ENCODE results near the gene SLC7A4. TPM values are rescaled to one million over a fixed set of nuclear protein-coding genes. Genes with fewer than 3 reads are reported as not detected.
"Not testable (repeated sequence)": the region's sequence is repeated elsewhere in the genome, so short reads cannot be mapped to it uniquely, and the experiment has no call there.

SLC7A4 gene
- total and polyA plus RNA-seq, 4 donors: 1.5 to 9.0 (median 5.7) TPM

GRCh38 chr22:21073482-21073881, 41.1 kb upstream of the SLC7A4 start:
- Histone ChIP-seq H3K4me3 (ENCODE audit: low read depth, low read length) (no peak overlapping the region), H3K27me3 (ENCODE audit: control insufficient read depth, insufficient read depth, low read length) (no peaks in the 10 kb centered on the region), H3K36me3 (ENCODE audit: control insufficient read depth, insufficient read depth, low read length) (no peaks in the 10 kb centered on the region), H3K27ac (ENCODE audit: low read depth, low read length) (no peak overlapping the region), H3K4me1 (ENCODE audit: control insufficient read depth, insufficient read depth, low read length) (no peaks in the 10 kb centered on the region), H3K9me3 (ENCODE audit: control insufficient read depth, insufficient read depth, low read length) (no peaks in the 10 kb centered on the region)
- DNase-seq (ENCODE audit: low read depth in 4 of 6, low spot score in 6 of 6): no peak
- 97% methylated on average over 4 of the region's 5 CpGs for WGBS (ENCODE audit: insufficient coverage)

- Histone ChIP-seq H3K27me3 (ENCODE audit: control insufficient read depth, insufficient read depth, low read length) (no peaks in the 10 kb centered on the region), H3K9me3 (ENCODE audit: control insufficient read depth, insufficient read depth, low read length) (no peaks in the 10 kb centered on the region), H3K4me3 (ENCODE audit: low read depth, low read length) (no peak overlapping the region), H3K36me3 (ENCODE audit: control insufficient read depth, insufficient read depth, low read length) (no peaks in the 10 kb centered on the region), H3K27ac (ENCODE audit: low read depth, low read length) (no peak overlapping the region), H3K4me1 (ENCODE audit: control insufficient read depth, insufficient read depth, low read length) (no peaks in the 10 kb centered on the region)
- DNase-seq (ENCODE audit: low read depth in 4 of 6, low spot score in 6 of 6): no peak
- 83% methylated on average over 3 of the region's 3 CpGs for WGBS (ENCODE audit: insufficient coverage)
Measured at GRCh38 chr22:21073023-21073422, 40.7 kb upstream of the SLC7A4 start.

- not testable (repeated sequence) for H3K36me3 ChIP-seq (ENCODE audit: control insufficient read depth, insufficient read depth, low read length); H3K9me3 ChIP-seq (ENCODE audit: control insufficient read depth, insufficient read depth, low read length); H3K27ac ChIP-seq (ENCODE audit: low read depth, low read length); H3K4me1 ChIP-seq (ENCODE audit: control insufficient read depth, insufficient read depth, low read length); DNase-seq (ENCODE audit: low read depth in 4 of 6, low spot score in 6 of 6); H3K4me3 ChIP-seq (ENCODE audit: low read depth, low read length); H3K27me3 ChIP-seq (ENCODE audit: control insufficient read depth, insufficient read depth, low read length)
- 85% methylated on average over 4 of the region's 8 CpGs for WGBS (ENCODE audit: insufficient coverage)
Measured at GRCh38 chr22:21071796-21072195, 39.4 kb upstream of the SLC7A4 start.

GRCh38 chr22:21070690-21071615, 38.6 kb upstream of the SLC7A4 start:
- Histone ChIP-seq H3K9me3 (ENCODE audit: control insufficient read depth, insufficient read depth, low read length) (no peaks in the 10 kb centered on the region), H3K4me3 (ENCODE audit: low read depth, low read length) (no peak overlapping the region), H3K4me1 (ENCODE audit: control insufficient read depth, insufficient read depth, low read length) (no peaks in the 10 kb centered on the region), H3K36me3 (ENCODE audit: control insufficient read depth, insufficient read depth, low read length) (no peaks in the 10 kb centered on the region), H3K27ac (ENCODE audit: low read depth, low read length) (no peak overlapping the region), H3K27me3 (ENCODE audit: control insufficient read depth, insufficient read depth, low read length) (no peaks in the 10 kb centered on the region)
- DNase-seq (ENCODE audit: low read depth in 4 of 6, low spot score in 6 of 6): no peak
- 72% methylated on average over 17 of the region's 17 CpGs for WGBS (ENCODE audit: insufficient coverage)

- no peak overlapping the region for H3K4me3 ChIP-seq (ENCODE audit: low read depth, low read length)
- no peaks in the 10 kb centered on the region for H3K4me1 ChIP-seq (ENCODE audit: control insufficient read depth, insufficient read depth, low read length)
- no peaks in the 10 kb centered on the region for H3K27me3 ChIP-seq (ENCODE audit: control insufficient read depth, insufficient read depth, low read length)
- H3K36me3 ChIP-seq (ENCODE audit: control insufficient read depth, insufficient read depth, low read length): no peaks in the 10 kb centered on the region
- no peak overlapping the region for H3K27ac ChIP-seq (ENCODE audit: low read depth, low read length)
- WGBS (ENCODE audit: insufficient coverage): 86% methylated on average over 2 of the region's 5 CpGs
- no peaks in the 10 kb centered on the region for H3K9me3 ChIP-seq (ENCODE audit: control insufficient read depth, insufficient read depth, low read length)
- no peak for DNase-seq (ENCODE audit: low read depth in 4 of 6, low spot score in 6 of 6)
Measured at GRCh38 chr22:21069375-21069774, 37.0 kb upstream of the SLC7A4 start.

GRCh38 chr22:21068681-21069276, 36.4 kb upstream of the SLC7A4 start:
- WGBS (ENCODE audit: insufficient coverage): 54% methylated on average over 2 of the region's 4 CpGs
- DNase-seq (ENCODE audit: low read depth in 4 of 6, low spot score in 6 of 6): no peak
- no peaks in the 10 kb centered on the region for H3K36me3 ChIP-seq (ENCODE audit: control insufficient read depth, insufficient read depth, low read length)
- H3K9me3 ChIP-seq (ENCODE audit: control insufficient read depth, insufficient read depth, low read length): no peaks in the 10 kb centered on the region
- H3K4me3 ChIP-seq (ENCODE audit: low read depth, low read length): no peak overlapping the region
- H3K27ac ChIP-seq (ENCODE audit: low read depth, low read length): no peak overlapping the region
- H3K4me1 ChIP-seq (ENCODE audit: control insufficient read depth, insufficient read depth, low read length): no peaks in the 10 kb centered on the region
- no peaks in the 10 kb centered on the region for H3K27me3 ChIP-seq (ENCODE audit: control insufficient read depth, insufficient read depth, low read length)

GRCh38 chr22:21067901-21068680, 35.7 kb upstream of the SLC7A4 start:
- H3K27me3 ChIP-seq (ENCODE audit: control insufficient read depth, insufficient read depth, low read length): no peaks in the 10 kb centered on the region
- WGBS (ENCODE audit: insufficient coverage): 84% methylated on average over 10 of the region's 12 CpGs
- no peak overlapping the region for H3K27ac ChIP-seq (ENCODE audit: low read depth, low read length)
- H3K4me1 ChIP-seq (ENCODE audit: control insufficient read depth, insufficient read depth, low read length): no peaks in the 10 kb centered on the region
- no peaks in the 10 kb centered on the region for H3K36me3 ChIP-seq (ENCODE audit: control insufficient read depth, insufficient read depth, low read length)
- no peaks in the 10 kb centered on the region for H3K9me3 ChIP-seq (ENCODE audit: control insufficient read depth, insufficient read depth, low read length)
- H3K4me3 ChIP-seq (ENCODE audit: low read depth, low read length): no peak overlapping the region
- DNase-seq (ENCODE audit: low read depth in 4 of 6, low spot score in 6 of 6): no peak

- WGBS (ENCODE audit: insufficient coverage): 90% methylated on average over 21 of the region's 28 CpGs
- H3K27ac ChIP-seq (ENCODE audit: low read depth, low read length): no peak overlapping the region
Measured at GRCh38 chr22:21067075-21067900, 34.9 kb upstream of the SLC7A4 start.

More at GRCh38 chr22:21067075-21067900, 34.9 kb upstream of the SLC7A4 start:
- Histone ChIP-seq H3K36me3 (ENCODE audit: control insufficient read depth, insufficient read depth, low read length) (no peaks in the 10 kb centered on the region), H3K4me1 (ENCODE audit: control insufficient read depth, insufficient read depth, low read length) (no peaks in the 10 kb centered on the region), H3K9me3 (ENCODE audit: control insufficient read depth, insufficient read depth, low read length) (no peaks in the 10 kb centered on the region), H3K27me3 (ENCODE audit: control insufficient read depth, insufficient read depth, low read length) (no peaks in the 10 kb centered on the region), H3K4me3 (ENCODE audit: low read depth, low read length) (no peak overlapping the region)
- no peak for DNase-seq (ENCODE audit: low read depth in 4 of 6, low spot score in 6 of 6)

Data from spinal cord (tissue), 10 donors.